HS-5 (cell line): ENCODE measurements around the gene ADORA1.

ENCODE experiments used
- DNase-seq: peaks from one replicate; pipeline ENCODE4 v3.0.0-alpha.2; 2012; ENCODE audit warnings: low read depth

ADORA1 gene

DNA sequence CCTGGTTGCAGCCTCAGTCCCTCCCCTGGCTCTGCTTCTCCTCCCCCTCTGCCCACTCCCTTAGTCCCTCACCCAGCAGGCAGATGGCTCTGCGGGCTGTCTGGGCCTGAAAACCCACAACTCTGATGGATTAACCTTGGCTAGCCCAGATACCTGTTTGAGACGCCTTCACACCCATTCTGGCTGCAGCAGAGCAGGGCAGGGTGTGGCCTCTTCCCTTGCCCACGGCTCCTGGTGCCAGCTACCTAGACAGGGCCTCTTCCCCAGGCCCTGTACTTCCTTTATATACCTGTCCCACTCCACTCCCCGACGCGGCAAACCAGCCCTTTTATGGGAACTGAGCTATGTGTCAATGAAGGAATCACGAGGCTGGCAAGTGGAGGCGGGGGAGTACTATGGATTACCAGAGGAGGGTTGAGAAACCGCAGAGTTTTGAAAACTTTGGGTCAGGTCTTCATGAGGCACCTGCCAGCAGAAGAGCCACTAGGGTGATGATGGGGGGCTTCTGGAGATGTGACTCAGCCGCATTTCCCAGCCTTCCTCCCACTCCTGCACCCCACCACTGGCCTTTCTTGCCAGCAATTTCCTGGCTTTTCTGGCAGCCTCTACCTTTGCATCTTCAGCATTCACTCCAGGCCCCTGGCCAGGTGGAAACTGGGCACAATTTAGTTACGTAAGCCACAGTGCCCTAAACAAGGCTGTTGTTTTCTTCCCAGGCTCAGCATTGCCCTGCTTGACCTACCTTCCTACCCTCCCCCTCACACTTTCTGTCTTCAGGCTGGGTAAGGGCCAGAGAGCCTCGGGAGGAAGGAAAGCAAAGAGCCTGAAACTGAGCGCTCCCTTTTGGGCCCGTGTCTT lies 59.1 kb downstream of the ADORA1 start, which contains the start of gene CHI3L1:
TSS of gene CHI3L1 (minus strand) at position 259 of the 858 bp plus-strand sequence. CDS start at position 178, 81 bp downstream.
- DNase-seq = no peak

DNA sequence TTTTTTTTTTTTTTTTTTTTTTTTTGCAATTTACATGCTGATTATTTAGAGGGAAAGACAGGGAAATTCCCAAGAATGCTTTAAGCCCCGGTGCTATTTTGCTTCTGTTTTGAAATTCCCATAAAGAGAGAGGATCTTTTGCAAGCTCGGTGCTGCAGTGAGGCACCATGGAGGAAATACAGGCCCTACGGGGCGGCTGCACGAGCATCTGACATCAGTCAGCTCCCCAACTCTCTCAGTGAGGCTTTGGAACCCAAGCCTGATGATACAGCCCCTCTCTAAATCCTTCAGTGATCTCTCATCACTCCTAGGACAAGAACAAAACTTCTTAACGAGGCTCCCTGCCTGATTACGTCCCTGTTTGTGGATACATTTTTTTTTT lies 59.8 kb downstream of the ADORA1 start:
- no peak for DNase-seq

DNA sequence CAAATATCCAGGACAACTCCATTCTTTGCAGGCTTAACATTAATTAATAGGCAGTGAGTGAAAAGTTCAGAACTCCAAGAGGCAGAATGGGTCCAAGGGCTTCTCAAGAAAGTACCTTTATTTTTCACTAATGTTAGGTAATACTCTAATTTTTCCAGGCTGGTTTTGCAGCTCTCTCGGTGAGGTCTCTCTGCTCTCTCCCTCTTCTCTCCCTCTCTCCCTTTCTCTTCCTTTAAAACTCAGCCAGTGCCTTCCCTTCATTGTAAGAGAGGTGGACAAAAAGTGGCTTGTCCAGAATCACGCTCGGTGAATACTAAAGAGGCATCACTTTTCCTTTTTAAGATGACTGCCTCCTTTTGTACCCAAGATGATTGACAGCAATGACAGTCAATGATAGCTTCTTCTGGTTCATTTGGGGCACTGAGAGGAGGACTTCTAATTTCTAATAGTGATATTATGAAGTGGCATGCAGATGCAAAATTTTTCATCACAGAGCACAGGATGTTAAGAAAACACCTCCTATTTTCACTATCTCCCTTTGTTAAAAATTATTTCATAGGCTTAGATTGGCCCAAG lies 60.3 kb downstream of the ADORA1 start:
- DNase-seq = no peak

DNA sequence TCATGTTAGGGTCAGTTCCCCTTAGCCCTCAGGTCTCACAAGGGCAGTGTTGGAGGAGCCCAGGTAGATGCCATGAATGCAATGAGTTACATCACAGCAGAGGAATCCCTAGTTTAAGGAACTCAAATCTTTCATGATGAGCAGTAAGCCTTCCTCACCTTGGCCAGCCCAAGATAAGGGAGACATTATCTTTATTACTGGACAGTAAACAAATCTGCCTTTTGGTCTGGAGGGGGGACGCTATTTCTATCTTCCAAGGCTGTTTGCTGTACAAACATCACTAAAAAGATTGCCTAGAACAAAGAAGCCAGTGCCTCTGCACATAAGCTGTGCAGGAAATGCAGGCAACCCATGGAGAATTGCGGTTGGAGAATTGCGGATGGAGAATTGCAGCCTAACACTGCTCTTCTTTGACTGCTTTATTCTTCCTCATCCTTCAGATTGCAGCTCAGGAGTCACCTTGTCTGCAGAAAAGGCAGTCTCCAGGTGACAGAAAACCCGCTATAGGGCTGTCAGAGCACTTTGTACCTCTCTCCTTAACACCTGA lies 61.2 kb downstream of the ADORA1 start:
- DNase-seq = no peak

DNA sequence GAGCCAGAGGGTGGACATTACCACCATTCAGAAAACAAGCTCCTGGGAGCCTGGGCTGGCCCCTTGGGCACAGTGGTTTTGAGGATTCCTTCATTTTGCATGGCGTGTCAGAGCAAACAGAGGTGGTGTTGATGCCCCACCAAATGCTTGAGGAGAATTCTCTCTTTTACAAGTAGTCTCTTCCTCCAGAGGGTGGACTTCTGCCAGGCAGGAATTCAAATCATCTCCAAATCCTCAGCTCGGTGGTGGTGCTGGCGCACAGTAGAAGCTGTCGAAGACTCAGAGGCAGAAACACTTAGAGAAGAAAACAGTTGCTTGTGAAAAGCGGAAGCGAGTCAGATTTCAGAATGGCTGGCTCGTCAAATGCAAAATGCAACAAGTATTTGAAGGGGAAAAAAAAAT lies 62.4 kb downstream of the ADORA1 start:
- no peak for DNase-seq

DNA sequence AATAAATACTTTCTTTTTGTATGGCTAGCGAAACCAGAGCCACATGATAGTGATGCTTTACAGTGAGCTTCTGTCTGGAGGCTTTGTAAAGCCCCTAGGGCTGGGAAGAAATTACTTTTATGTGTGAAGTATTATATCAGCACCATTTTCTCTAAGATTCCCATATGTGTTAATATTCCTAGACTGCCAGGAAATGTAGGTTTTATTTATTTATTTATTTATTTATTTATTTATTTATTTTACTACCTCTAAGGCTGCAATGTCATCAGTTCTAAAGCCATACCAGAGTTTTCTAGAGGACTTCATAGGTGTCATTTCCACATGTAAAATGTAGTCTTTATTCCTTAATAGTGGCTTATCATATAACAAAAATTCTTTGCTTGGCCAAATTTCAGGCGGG lies 63.4 kb downstream of the ADORA1 start:
- no peak for DNase-seq

DNA sequence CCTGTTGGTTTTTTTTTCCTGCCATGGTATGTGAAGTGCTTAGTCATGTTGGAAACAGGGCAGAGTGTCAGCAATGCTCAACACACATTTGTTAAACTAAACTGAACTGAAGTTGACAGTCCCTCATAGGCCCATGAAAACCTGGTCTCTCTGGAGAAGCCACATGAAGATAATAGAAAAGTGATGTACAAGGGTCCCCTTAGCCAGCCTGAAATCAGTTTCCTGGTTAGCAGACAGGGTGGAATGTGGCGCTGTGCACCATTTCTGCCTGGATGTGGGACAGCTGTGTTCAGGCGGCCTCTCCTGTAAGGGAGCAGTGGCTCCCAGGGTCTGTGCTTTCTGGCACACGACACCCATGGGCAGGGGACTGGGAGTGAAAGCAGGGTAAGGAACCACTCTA lies 68.8 kb downstream of the ADORA1 start:
- DNase-seq = no peak

DNA sequence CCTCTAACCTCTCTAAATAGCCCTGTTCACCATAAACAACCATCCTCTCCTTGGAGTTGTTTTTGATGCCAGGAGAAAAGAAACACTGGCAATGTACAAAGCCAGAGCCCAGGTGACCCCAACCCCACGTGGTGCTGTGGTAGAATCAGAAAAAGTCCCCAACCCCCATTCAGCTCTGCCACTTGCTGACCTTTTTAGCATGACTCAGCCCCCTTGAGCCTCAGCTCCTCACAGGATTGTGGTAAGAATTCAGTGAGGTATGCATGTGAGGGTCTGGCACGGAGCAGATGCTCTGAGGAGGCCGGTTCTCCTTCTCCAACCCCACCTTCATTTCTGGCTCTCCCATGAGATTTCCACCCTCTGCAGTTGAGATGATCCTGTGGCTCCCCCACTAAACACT lies 70.1 kb downstream of the ADORA1 start:
- DNase-seq = peak; percentile 49

DNA sequence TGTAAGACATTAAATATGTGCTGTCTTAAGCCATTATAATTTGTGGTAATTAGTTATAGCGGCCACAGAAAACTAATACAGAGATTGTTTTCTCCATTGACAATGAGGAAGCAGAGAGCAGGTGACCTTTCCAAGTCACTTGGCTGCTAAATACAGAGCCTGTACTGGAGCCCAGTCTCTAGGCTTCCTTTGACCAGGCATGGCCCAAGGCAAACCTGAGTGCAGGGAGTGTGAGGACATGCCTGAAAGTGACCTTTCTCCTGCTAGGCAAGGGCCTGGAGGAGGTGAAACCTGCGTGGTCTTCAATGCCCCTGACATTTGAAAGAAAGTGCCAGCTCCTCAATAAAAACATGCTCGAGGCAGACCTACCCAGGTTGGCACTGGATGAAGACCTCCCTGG lies 71.5 kb downstream of the ADORA1 start:
- DNase-seq = no peak

DNA sequence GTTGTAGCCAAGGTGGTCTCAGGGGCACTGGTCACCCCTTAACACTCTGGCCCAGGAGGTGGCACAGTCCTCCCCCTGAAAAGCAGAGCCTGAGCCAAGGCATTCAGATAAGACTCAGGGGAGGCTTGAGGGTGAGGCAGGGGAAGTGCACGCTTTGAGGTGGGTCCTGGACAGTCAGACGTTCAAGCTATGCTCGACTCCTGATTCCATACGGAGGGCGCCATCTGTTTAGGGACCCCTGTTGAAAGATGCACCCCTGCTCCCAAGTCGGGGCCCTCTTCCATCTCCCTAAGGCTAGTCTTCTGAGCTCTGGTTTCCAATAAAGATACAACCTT lies 71.9 kb downstream of the ADORA1 start:
- DNase-seq = no peak

DNA sequence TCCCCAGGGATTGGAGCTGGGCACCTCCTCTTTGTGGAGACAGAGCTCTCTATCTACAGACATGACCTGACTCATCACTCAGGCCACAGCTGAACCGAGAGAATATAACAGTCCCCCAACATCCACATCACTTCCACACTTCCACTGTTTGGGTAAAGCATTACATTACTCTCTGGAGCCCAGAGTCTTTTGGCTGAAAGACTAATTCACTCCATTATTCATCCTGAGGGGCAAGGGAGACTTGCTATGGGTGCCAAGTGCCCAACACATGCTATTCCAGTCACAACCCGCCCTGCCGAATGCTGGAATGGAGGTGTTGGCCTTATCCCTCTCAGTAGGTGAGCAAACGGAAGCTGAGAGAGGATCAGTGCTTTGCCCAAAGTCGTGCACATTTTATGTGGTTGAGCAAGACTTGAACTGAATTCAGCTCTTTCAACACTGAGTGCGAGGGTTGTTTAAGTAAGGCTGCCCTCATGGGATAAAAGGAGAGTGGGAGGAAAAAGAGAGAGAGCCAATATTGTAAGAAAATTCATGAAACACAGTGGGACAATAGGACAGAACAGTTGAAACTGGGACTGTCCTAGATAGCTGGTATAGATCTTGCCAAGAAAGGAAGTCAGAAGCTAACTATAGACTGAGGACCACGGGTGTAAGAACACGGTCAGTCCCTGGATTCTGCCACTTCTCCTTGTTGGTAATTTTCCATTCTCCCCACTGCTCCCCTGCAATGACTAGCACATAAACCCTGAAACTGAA lies 72.5 kb downstream of the ADORA1 start:
- no peak for DNase-seq

DNA sequence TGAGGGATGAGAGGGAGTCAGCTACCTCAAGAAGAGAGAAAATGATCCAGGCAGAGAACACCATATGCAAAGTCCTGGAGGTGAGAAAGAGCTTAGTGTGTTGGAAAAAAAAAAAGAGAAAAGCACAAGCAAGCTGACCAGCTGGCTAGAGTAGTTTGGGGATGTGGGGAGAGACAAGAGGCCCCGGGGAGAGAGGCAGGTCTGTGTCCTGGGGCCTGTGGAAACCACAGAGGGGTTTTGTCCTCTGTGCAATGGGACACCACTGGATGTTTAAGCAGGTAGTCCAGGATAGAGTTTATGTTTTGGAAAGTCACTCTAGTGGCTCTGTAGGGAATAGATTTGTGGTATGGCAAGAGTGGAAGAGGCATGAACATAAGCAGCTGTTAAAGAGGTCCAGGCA lies 73.4 kb downstream of the ADORA1 start:
- DNase-seq = no peak

DNA sequence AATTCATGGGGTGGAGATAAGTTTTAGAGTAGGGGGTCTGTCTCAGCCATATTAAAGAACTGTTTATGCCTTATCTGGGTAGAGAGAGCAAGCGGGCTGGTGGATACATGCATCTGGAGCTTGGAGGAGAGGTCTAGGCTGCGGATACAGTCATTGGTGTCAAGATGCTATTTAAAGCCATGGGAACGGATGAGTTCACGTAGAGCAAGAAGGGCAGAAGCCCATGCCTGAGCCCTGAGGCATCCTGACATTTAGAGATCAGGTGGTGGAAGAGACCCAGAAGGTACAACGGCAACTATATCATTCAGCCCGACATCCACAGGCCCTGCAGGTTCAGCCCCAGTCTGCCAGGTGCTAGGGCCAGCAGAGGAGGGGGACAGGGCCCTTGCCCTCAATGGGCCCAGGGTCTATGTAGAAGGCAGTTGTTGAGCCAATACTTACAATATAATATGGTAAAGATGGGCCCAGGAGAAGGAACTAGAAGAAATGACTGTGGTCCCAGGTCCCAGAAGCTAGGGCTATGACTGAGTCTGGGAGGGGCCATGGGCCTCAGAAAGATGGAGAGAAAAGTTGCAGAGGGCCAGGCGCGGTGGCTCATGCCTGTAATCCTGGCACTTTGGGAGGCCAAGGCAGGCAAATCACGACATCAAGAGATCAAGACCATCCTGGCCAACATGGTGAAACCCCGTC lies 74.1 kb downstream of the ADORA1 start:
- DNase-seq = no peak

DNA sequence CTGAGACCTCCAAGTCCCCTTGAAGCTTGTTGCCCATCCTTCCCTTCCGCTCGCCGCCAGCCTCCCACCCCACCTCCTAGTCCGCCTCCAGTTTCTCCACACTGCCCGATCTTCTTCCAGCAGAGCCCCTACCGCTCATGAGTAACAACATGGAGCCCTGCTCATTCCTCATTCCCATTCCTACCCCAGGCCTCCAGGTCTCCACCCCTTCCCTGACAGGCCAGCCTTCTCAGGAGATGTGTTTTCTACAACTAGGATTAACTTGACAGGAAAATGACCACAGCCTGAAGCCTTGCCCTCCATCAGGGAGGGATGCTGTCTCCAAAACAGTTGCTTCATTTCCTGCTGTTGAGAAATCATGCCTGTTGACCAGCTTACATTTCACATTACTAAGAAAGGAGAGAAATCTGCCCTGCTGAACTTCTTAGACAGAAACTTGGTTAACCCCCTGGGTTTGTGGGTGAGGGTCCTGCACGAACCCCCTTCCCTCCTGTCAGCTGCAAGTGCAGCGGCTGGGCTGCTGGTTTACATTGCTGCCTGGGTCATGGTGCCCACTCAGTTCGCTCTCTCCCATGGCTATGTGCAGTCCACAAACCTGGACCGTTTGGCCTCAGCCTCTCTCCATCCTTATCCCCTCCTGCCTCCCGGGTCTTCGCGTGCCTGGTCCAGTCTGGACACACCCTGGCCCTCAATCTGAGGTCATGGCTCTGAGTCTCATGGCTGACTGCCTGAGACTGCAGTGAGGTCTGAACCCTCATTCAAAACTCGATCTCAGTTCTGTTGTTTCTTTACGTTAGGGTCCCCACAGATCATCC lies 75.1 kb downstream of the ADORA1 start:
- peak; percentile 34 for DNase-seq

DNA sequence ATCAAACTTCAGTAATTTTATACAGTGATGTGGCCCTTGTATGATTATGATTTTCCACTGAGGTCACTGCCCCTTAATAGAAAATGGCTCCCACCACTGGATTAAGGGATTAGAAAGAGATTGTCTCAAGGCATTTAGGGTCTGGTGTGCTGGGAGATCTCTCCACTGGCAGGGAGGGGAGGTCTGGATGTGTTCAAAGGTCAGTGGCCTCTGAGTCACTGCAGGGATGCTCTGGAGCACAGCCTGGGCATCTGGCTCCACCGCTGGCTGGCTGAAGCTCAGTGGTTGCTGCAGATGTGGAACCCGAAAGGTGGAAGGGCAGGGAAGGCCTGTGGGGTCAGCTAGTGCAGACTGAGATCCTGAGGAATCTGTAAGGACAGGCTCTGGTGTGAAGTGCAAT lies 77.2 kb downstream of the ADORA1 start:
- DNase-seq = no peak

DNA sequence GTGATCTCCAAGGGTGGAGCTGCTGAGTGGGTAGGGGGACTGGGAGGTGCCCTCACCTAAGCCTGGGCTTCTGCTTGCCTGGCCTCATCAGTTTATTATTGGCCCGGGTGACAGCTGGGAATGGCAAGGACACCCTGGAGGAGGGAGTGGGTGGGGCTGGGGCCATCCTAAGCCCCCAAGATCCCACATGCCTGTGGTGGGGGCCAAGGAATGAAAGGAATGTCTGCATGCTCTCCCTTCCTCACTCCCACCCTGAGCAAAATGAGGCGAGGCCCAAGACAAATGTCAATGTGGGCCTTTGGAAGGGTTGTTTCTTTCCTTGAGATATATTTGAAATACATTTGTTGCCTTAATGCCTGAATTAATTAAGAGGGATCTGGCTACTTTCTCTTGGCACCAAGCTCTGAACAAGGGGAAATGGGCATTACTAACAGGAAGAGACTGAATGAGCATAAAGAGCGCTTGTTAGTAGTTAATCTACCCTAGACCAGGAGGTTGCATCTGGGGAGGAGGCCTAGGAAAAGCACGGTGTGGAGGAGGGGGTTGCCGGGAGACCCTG lies 78.7 kb downstream of the ADORA1 start:
- no peak for DNase-seq

DNA sequence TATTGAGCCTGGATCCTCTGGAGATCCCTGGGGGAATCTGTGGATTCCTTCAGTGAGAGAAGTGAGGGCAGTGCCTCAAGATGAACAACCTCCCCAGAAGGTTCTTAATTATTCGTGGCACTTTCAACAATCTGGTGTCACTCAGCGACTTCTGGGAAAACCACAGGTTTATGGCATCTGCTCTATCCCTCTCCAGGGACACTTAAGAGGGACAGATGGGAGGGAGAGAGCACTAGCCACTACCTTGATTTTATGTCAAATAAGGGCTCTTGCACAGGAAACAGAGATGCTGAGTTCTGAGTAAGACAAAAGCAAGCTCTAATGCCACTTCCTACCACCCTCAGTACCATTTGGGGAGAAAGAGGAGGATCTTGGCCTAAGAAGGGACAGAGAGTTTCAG lies 80.2 kb downstream of the ADORA1 start:
- DNase-seq = no peak

DNA sequence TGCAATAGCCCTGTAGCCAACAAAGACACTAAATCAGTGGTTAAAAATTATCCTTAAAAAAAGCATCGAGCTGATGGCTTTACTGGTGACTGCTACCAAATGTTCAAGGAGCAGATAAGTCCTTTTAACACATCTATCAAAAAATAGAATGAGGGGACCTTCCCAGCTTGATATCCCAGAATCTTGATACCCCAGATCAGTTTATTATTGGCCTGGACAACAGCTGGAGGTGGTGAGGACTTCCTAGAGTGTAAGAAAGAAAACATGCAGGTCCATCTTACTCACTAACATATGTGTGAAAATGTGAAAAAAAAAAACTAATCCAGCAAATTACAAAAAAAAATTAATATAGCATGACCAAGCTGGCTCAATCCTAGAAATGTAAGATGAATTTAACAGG lies 80.7 kb downstream of the ADORA1 start:
- no peak for DNase-seq

DNA sequence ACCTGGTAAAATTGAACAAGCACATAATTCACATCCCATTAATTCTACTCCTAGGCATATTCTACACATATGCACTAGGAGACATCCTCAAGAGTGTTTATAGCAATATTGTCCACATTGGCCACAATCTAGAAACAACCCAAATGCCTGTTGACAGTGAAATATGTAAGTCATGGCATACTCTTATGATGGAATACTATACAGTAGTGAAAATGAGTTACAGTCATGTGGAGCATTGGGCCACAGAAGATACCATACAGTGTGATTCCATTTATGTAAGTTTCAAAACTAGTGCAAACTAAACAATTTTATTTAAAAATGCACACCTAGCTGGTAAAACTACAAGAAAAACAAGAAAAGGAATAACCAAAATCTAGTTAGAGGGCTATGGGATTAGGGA lies 82.8 kb downstream of the ADORA1 start:
- DNase-seq = no peak

DNA sequence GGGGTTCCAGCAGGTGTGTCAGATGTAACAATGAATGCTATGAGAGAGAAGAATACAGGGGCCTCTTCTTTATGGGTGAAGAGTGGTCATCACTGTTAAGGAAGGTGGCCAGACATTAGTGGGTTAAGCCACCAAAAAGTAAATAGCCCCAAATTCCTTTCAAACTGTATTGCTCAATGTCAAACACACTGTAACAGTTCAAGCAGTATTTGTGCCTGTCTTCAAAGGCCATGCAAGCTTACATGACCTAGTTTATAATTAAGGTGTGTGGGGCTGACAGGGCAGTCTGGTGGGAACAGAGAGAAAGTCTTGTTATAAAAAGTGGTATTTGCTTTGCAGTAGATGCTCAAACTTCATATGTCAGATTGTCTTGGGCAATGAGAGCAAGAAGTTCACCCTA lies 83.5 kb downstream of the ADORA1 start:
- DNase-seq = no peak

DNA sequence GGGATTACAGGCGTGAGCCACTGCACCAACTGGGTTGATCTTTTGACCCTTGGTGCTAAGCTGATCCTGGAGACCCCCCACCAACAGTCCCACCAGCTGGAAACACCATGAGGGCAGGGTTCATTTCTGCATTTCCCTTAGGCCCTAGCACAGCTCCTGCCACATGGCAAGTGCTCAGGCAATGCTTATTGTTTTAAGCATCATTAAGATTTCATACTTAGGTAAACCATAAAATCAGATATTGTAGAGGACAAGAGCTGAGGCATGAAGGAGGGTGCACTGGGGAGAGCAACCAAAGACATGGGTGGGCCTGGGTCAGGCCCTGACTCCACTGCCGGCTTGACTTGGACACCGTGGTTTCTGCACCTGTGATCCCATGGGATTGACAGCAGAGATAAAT lies 84.3 kb downstream of the ADORA1 start:
- DNase-seq = no peak
